PC-3 (cell line): ENCODE results near the gene NR3C1. TPM values are rescaled to one million over a fixed set of nuclear protein-coding genes. Genes with fewer than 3 reads are reported as not detected.

ENCODE experiments used
- ATAC-seq: fragments of 200-7000 bp; cut with Tn5 transposase; 2 replicates; pipeline ENCODE4 v1.9.1; 2020; ENCODE audit warnings: mild to moderate bottlenecking, moderate library complexity
- BruUV-seq: library from RNA; stranded (reverse); fragments of 400-500 nt; replicated peaks from 2 replicates; lab custom pipeline; 2021; lab: Mats Ljungman, UMichigan
- CTCF ChIA-PET: fragments of 300-600 bp; sonication (Branson Sonifier 250); formaldehyde crosslinking; loops from one replicate; lab custom pipeline; 2022; ENCODE audit warnings: antibody characterized with exemption; lab: Charles Lee
- POLR2A ChIA-PET: fragments of 300-600 bp; sonication (Branson Sonifier 250); formaldehyde crosslinking; loops from one replicate; lab custom pipeline; 2022; ENCODE audit warnings: antibody characterized with exemption; ENCODE audit not compliant: unreplicated experiment; lab: Charles Lee
- DNase-seq: peaks from one replicate; pipeline ENCODE4 v3.0.0-alpha.2; 2015
- H2AFZ ChIP-seq: fragments of 300-600 bp; sonication (generic); 2 replicates; pipeline ENCODE4 v1.6.0; 2016; ENCODE audit warnings: antibody characterized with exemption, low read length
- H3F3A ChIP-seq: fragments of 300-600 bp; sonication (generic); one replicate; pipeline ENCODE4 v1.6.0; 2017; ENCODE audit warnings: antibody characterized with exemption, low read length, control low read depth, mild to moderate bottlenecking; ENCODE audit not compliant: unreplicated experiment
- H3K27ac ChIP-seq: fragments of 300-600 bp; sonication (generic); 2 replicates; pipeline ENCODE4 v1.5.1; 2016; ENCODE audit warnings: mild to moderate bottlenecking, low read length
- H3K27me3 ChIP-seq: fragments of 300-600 bp; sonication (generic); 2 replicates; pipeline ENCODE4 v1.6.1; 2016; ENCODE audit warnings: low read length, mixed read lengths
- H3K36me3 ChIP-seq: fragments of 300-600 bp; sonication (generic); 2 replicates; pipeline ENCODE4 v1.6.1; 2016; ENCODE audit warnings: low read depth, mixed run types, low read length, mixed read lengths
- H3K4me1 ChIP-seq: fragments of 300-600 bp; sonication (generic); 2 replicates; pipeline ENCODE4 v1.5.1; 2016; ENCODE audit warnings: low read length; ENCODE audit not compliant: insufficient read depth
- H3K4me2 ChIP-seq: fragments of 300-600 bp; sonication (generic); 2 replicates; pipeline ENCODE4 v1.6.0; 2016; ENCODE audit warnings: low read length
- H3K4me3 ChIP-seq: fragments of 300-600 bp; sonication (generic); 2 replicates; pipeline ENCODE4 v1.5.1; 2016; ENCODE audit warnings: mild to moderate bottlenecking, low read length, mixed read lengths
- H3K79me2 ChIP-seq: fragments of 300-600 bp; sonication (generic); 2 replicates; pipeline ENCODE4 v1.6.1; 2017; ENCODE audit warnings: low read length, mixed read lengths
- H3K9ac ChIP-seq: fragments of 300-600 bp; sonication (generic); 2 replicates; pipeline ENCODE4 v1.6.0; 2016; ENCODE audit warnings: mild to moderate bottlenecking, low read length
- H3K9me2 ChIP-seq: fragments of 300-600 bp; sonication (generic); replicated peaks from 2 replicates; pipeline ENCODE4 v1.6.1; 2016; ENCODE audit warnings: mixed run types, low read length, mixed read lengths
- H3K9me3 ChIP-seq: fragments of 300-600 bp; sonication (generic); 2 replicates; pipeline ENCODE4 v1.6.1; 2016; ENCODE audit warnings: low read length, mixed read lengths
- H4K20me1 ChIP-seq: fragments of 300-600 bp; sonication (generic); 2 replicates; pipeline ENCODE4 v1.6.1; 2016; ENCODE audit warnings: low read length, mixed read lengths
- EZH2 ChIP-seq: fragments of 300-600 bp; sonication (generic); IDR thresholded peaks from one replicate; pipeline ENCODE4 v1.6.1; 2017; ENCODE audit warnings: antibody characterized with exemption, mild to moderate bottlenecking, low read length; ENCODE audit not compliant: unreplicated experiment
- EZH2phosphoT487 ChIP-seq: fragments of 300-600 bp; sonication (generic); IDR thresholded peaks from 2 replicates; pipeline ENCODE4 v1.6.1; 2018; ENCODE audit warnings: mild to moderate bottlenecking, antibody characterized with exemption, low read length, borderline replicate concordance
- intact Hi-C: fragments of 100-400 bp; cut with micrococcal nuclease; formaldehyde crosslinking; loops from 2 replicates; pipeline ENCODE4 v1.9.0; 2023
- total RNA-seq: library from RNA; depleted of rRNA; stranded (reverse); fragments of >200 nt; gene quantifications from 2 replicates; pipeline ENCODE4 v1.2.3, GENCODE V29; 2014
- TF ChIP-seq, protein P1 (sequence below): fragments of 300-600 bp; sonication (generic); conservative IDR thresholded peaks from 2 replicates; pipeline ENCODE4 v1.5.1; 2017; ENCODE audit warnings: antibody characterized with exemption, low read depth, mild to moderate bottlenecking, low read length

The NR3C1 gene
- total RNA-seq, 1 experiment from 2014 or later = 13.0 TPM

DNA sequence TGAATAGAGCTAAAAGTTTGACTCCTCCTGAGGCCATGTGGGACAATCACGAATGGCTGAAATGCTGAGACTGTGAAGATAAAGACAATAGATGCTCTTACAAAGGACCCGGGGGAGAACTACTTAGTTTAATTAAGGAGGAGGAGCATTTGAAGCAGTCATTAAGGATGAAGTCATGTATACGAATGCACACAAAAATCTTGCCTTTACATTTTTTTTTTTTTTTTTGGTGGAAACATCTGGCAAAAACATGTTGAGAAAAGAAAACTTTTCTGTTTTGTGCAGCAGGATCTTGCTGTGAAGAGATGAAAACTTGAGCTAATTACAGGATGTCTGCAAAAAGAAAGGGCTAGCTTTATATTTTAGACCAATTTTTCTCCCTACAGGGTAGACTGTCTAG is 42.3 kb upstream of the NR3C1 start:
- no peak overlapping the region for H2AFZ ChIP-seq
- TF ChIP-seq, protein P1, sequence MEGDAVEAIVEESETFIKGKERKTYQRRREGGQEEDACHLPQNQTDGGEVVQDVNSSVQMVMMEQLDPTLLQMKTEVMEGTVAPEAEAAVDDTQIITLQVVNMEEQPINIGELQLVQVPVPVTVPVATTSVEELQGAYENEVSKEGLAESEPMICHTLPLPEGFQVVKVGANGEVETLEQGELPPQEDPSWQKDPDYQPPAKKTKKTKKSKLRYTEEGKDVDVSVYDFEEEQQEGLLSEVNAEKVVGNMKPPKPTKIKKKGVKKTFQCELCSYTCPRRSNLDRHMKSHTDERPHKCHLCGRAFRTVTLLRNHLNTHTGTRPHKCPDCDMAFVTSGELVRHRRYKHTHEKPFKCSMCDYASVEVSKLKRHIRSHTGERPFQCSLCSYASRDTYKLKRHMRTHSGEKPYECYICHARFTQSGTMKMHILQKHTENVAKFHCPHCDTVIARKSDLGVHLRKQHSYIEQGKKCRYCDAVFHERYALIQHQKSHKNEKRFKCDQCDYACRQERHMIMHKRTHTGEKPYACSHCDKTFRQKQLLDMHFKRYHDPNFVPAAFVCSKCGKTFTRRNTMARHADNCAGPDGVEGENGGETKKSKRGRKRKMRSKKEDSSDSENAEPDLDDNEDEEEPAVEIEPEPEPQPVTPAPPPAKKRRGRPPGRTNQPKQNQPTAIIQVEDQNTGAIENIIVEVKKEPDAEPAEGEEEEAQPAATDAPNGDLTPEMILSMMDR = no peak
- TF ChIP-seq EZH2 (no peak), EZH2phosphoT487 (no peak)
- H3K27me3 ChIP-seq = no peaks in the 10 kb centered on the region
- H3K9me3 ChIP-seq = no peaks in the 10 kb centered on the region
- H3K79me2 ChIP-seq = no peaks in the 10 kb centered on the region
- no peaks in the 10 kb centered on the region for H3K4me1 ChIP-seq
- H3K4me3 ChIP-seq = no peak overlapping the region
- H3K9ac ChIP-seq = no peak overlapping the region
- intact Hi-C loops = no loop called here
- no peaks in the 10 kb centered on the region for H3K9me2 ChIP-seq
- CTCF ChIA-PET = no interaction called here
- POLR2A ChIA-PET = no interaction called here
- H3K36me3 ChIP-seq = no peaks in the 10 kb centered on the region
- no peaks in the 10 kb centered on the region for H3F3A ChIP-seq
- H3K4me2 ChIP-seq = no peak overlapping the region
- ATAC-seq (no peak), DNase-seq (no peak)
- H4K20me1 ChIP-seq = no peaks in the 10 kb centered on the region
- BruUV-seq = no TSS peak
- no peak overlapping the region for H3K27ac ChIP-seq

DNA sequence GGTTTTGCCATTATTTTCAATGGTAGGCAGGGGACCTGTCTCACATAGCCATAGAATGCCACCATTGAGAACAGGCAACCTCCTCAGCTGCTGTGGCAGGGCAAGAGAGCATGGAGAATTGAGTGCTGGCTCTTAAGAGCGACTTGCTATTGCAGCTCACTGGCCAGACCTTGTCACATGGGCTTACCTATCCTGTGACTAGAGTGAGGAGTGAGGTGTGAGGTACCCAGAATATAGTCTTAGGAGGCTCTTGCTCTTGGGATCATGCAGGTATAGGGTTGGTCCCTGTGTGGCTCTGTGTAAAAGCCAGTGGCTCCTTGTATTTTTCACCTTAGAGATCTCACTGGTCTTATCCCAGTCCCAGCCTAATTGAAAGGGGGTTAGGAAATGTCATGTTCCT is 39.8 kb upstream of the NR3C1 start:
- DNase-seq = no peak
- no peaks in the 10 kb centered on the region for H3K9me2 ChIP-seq
- H3K4me2 ChIP-seq = no peak overlapping the region
- H3F3A ChIP-seq = no peaks in the 10 kb centered on the region
- no peaks in the 10 kb centered on the region for H3K79me2 ChIP-seq
- H3K9me3 ChIP-seq = no peaks in the 10 kb centered on the region
- H4K20me1 ChIP-seq = no peaks in the 10 kb centered on the region
- no peaks in the 10 kb centered on the region for H3K27me3 ChIP-seq
- BruUV-seq = no TSS peak
- H3K36me3 ChIP-seq = no peaks in the 10 kb centered on the region
- no peak for ATAC-seq
- no peaks in the 10 kb centered on the region for H3K4me1 ChIP-seq
- H3K9ac ChIP-seq = no peak overlapping the region
- ChIA-PET POLR2A (no interaction called here), CTCF (no interaction called here)
- intact Hi-C loops = no loop called here
- H3K4me3 ChIP-seq = no peak overlapping the region
- no peak for TF ChIP-seq EZH2phosphoT487
- H2AFZ ChIP-seq = 0 out of 2 replicates have a peak overlapping the region, but pooled peaks have one; percentile 10
- H3K27ac ChIP-seq = no peak overlapping the region

DNA sequence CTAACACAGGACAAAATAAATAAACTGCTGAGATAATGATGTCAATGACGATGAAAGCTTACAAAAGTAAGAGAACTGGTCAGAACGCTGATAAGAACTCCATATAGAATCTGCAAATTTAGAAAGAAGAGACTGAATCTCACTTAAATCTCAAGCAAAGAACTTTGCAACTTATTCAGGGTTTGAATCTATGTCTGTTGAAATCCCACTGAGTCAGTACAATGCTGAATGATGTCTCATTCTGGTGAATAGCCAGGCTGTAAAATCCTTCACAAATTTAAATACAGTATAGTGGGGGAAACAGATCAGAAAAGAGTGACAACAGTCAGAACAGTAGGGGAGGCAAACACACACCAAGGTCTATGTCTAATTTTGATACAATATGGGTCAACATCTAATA is 38.9 kb upstream of the NR3C1 start:
- intact Hi-C loops = no loop called here
- H3K27me3 ChIP-seq = no peaks in the 10 kb centered on the region

More for the DNA sequence above, 38.9 kb upstream of the NR3C1 start:
- CTCF ChIA-PET = no interaction called here
- H4K20me1 ChIP-seq = no peaks in the 10 kb centered on the region
- ATAC-seq = no peak
- BruUV-seq = no TSS peak
- TF ChIP-seq EZH2 (no peak), EZH2phosphoT487 (no peak)
- DNase-seq = no peak
- no peaks in the 10 kb centered on the region for H3F3A ChIP-seq
- H2AFZ ChIP-seq = no peak overlapping the region
- POLR2A ChIA-PET = interaction anchor here (0.6 kb wide), 1 partner anchor 76 kb away, joined by 3 read pairs; no protein-coding TSS in a partner anchor
- H3K9ac ChIP-seq = no peak overlapping the region
- peaks cover 2% of the 10 kb centered on the region; the same call in 1 of the 2 replicates for H3K4me1 ChIP-seq
- no peak overlapping the region for H3K4me2 ChIP-seq
- H3K9me3 ChIP-seq = no peaks in the 10 kb centered on the region
- H3K9me2 ChIP-seq = no peaks in the 10 kb centered on the region
- H3K27ac ChIP-seq = no peak overlapping the region
- no peaks in the 10 kb centered on the region for H3K79me2 ChIP-seq
- no peaks in the 10 kb centered on the region for H3K36me3 ChIP-seq
- H3K4me3 ChIP-seq = no peak overlapping the region
